ENCODE results near the gene ZFAND3. TPM values are rescaled to one million over a fixed set of nuclear protein-coding genes. Genes with fewer than 3 reads are reported as not detected.

The ZFAND3 gene
- total RNA-seq, 3 donors from 2014 or later: 34.1 to 53.0 (median 36.0) TPM

DNA sequence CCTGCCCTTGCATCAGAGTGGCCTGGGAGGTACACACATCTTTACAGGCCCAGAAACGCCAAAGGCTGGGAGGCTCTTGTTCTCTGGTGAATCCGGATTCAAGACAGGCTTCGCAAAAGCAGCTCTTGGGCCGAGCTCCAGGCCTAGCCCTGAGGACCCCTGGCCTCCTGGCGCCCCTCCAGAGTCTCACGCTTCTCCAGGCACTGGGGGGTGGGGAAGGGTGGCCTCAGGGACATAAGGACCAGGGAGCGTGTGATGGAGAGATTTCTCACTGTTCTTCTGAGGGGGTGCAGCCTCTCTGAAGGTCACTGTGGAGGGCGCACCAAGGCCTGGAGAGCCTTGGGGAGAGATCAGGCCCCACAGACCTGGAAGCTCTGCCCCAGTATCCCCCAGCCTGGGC is 349.2 kb downstream of the ZFAND3 start:
- no peaks in the 10 kb centered on the region for H3K36me3 ChIP-seq
- H3K9me3 ChIP-seq: no peaks in the 10 kb centered on the region
- H3K4me3 ChIP-seq: no peak overlapping the region
- no peaks in the 10 kb centered on the region for H3K4me1 ChIP-seq
- TF ChIP-seq POLR2A (IDR thresholded peaks at IDR 0.05): no peak
- TF ChIP-seq POLR2AphosphoS5 (IDR thresholded peaks at IDR 0.05): no peak
- TF ChIP-seq, protein P1, sequence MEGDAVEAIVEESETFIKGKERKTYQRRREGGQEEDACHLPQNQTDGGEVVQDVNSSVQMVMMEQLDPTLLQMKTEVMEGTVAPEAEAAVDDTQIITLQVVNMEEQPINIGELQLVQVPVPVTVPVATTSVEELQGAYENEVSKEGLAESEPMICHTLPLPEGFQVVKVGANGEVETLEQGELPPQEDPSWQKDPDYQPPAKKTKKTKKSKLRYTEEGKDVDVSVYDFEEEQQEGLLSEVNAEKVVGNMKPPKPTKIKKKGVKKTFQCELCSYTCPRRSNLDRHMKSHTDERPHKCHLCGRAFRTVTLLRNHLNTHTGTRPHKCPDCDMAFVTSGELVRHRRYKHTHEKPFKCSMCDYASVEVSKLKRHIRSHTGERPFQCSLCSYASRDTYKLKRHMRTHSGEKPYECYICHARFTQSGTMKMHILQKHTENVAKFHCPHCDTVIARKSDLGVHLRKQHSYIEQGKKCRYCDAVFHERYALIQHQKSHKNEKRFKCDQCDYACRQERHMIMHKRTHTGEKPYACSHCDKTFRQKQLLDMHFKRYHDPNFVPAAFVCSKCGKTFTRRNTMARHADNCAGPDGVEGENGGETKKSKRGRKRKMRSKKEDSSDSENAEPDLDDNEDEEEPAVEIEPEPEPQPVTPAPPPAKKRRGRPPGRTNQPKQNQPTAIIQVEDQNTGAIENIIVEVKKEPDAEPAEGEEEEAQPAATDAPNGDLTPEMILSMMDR (IDR thresholded peaks at IDR 0.05): no peak
- H3K27ac ChIP-seq: no peak overlapping the region
- DNase-seq (ENCODE audit: low spot score in 2 of 2): no peak
- intact Hi-C loops (cut with DNase I; ENCODE audit: low total_unique reads): no loop called here
- H3K27me3 ChIP-seq: no peaks in the 10 kb centered on the region

DNA sequence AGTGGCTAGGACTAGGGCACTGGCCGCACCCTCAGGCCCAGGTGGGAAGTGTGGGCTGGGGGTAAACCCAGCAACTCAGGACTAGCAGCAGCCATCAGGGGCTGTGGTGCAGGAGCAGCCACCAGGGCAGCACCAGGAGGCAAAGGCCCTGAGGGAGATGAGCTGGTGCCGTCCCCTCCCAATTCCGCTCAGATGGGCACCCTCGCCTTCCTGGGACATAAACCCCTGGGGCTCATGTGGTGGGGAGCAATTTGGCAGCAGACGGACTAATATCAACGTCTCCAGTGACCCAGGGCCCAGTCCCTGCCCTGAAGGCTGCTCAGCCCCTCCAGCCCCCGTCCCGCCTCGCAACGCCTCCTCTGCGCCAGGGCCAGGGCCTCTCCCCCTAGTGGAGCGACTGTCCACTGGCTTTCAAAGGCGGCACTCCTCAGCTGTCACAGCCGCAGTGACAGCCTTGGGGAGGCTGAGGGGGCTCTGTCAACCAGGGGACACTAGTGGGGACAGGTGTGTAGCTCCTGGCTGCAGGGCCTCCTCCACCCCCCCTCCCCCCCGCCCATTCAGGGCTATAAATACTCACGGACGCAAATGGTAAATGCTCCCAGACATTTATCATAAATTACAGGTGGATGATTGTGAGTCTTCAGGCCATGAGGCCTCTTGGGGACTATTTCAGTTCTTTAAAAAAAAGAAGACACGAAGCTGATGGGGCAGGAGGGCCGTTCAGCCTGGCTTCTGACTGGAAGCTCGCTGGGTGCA is 349.9 kb downstream of the ZFAND3 start:
- no peaks in the 10 kb centered on the region for H3K9me3 ChIP-seq
- TF ChIP-seq, protein P1 (IDR thresholded peaks at IDR 0.05): no peak
- no peak overlapping the region for H3K27ac ChIP-seq
- no peaks in the 10 kb centered on the region for H3K4me1 ChIP-seq
- H3K36me3 ChIP-seq: no peaks in the 10 kb centered on the region
- intact Hi-C loops (cut with DNase I; ENCODE audit: low total_unique reads): no loop called here
- DNase-seq (ENCODE audit: low spot score in 2 of 2): no peak
- no peak overlapping the region for H3K4me3 ChIP-seq
- no peaks in the 10 kb centered on the region for H3K27me3 ChIP-seq

DNA sequence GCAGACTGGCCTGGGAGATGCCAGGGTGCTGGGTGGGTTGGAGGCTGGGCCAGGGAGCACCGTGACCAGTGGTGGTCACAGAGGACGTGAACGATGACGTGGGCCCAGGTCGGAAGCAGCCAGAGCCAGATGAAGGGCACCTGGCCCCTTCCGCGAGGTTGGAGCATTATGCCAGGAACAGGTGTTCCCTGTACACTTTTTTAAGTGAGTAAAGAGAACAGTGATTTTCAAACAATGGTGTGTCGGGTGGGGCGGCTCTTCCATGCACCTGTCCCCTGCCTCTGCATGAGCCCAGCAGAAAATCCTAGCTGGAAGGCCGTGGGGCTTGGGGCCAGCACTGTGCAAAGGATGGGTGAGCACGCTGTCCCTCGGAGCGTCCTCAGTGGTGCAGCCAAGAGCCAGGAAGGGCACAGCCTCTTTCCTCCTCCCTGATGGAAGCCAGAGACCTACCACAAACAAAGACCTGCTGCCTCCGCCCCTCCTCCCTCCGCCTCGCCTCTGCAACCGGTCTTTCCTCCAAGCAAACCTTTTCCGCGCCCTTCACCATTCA is 350.5 kb downstream of the ZFAND3 start:
- peak in 1 of 2 donors; percentile 60 for DNase-seq (ENCODE audit: low spot score in 2 of 2)
- Histone ChIP-seq H3K4me3 (no peak overlapping the region), H3K27ac (no peak overlapping the region), H3K4me1 (no peaks in the 10 kb centered on the region), H3K36me3 (no peaks in the 10 kb centered on the region), H3K9me3 (no peaks in the 10 kb centered on the region), H3K27me3 (no peaks in the 10 kb centered on the region)
- intact Hi-C loops (cut with DNase I; ENCODE audit: low total_unique reads): no loop called here
- TF ChIP-seq, protein P1 (IDR thresholded peaks at IDR 0.05): no peak
- no peak for TF ChIP-seq POLR2AphosphoS5 (IDR thresholded peaks at IDR 0.05)
- TF ChIP-seq POLR2A (IDR thresholded peaks at IDR 0.05): no peak

DNA sequence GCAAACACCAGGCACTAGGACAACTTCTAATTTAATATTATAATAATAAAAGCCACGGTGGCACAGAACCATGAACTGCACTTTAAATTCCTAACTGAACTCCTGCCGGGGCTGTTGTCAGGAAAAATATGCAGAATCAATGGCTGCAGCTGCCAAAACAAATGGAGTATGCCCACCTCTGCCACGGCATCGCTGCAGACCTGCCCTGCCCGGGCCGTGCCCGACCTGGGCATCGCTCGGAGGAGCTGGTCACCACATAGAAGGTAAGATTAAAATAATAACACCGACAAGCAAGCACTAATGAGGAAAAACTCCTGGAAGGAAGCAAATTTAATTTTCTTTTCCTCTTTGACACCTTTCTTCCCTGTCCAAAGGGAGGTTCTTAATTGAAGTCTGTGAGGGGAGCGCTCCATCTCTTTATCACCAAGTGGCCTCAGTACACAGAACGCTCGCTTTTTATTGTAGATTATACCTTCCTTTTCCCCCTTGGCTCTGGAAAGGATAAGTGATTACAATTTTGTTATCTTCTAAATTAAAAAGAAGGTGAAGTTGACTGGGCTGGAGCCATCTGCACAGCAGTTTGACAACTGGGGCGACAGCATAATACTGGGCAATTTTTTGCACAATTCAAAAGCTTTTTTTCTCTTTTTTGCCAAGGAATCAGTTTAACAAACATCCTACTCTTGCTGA is 351.3 kb downstream of the ZFAND3 start:
- Histone ChIP-seq H3K27me3 (no peaks in the 10 kb centered on the region), H3K4me1 (no peaks in the 10 kb centered on the region), H3K36me3 (no peaks in the 10 kb centered on the region), H3K27ac (no peak overlapping the region), H3K4me3 (no peak overlapping the region), H3K9me3 (no peaks in the 10 kb centered on the region)
- no peak for DNase-seq (ENCODE audit: low spot score in 2 of 2)
- TF ChIP-seq POLR2AphosphoS5 (IDR thresholded peaks at IDR 0.05) (no peak), POLR2A (IDR thresholded peaks at IDR 0.05) (no peak)
- TF ChIP-seq, protein P1 (IDR thresholded peaks at IDR 0.05): no peak
- intact Hi-C loops (cut with DNase I; ENCODE audit: low total_unique reads): no loop called here
